HepG2 (cell line): ENCODE results near the gene BCAS3.

Source experiments
- CEBPB ChIP-seq: IDR thresholded peaks from 2 replicates; pipeline ENCODE4 v1.6.1; 2011; ENCODE audit warnings: low read depth, low read length, improper control_type of control experiment, borderline replicate concordance
- EP300 ChIP-seq, 3 experiments: sonication (generic) in 1 of 3; formaldehyde crosslinking in 1 of 3; IDR thresholded peaks; 2 replicates each; pipeline versions ENCODE4 v1.5.1 to v1.6.1; 2011 to 2020; ENCODE audit warnings: low read depth in 2 of 3, low read length in 2 of 3, borderline replicate concordance in 1 of 3, improper control_type of control experiment in 1 of 3, mild to moderate bottlenecking in 1 of 3, missing genetic modification reagents in 1 of 3, moderate library complexity in 1 of 3
- MYNN ChIP-seq: sonication (generic); formaldehyde crosslinking; IDR thresholded peaks from 2 replicates; pipeline ENCODE4 v1.4.0; 2020; ENCODE audit warnings: mild to moderate bottlenecking, low read depth, missing genetic modification reagents
- NFATC3 ChIP-seq: sonication (generic); formaldehyde crosslinking; IDR thresholded peaks from 2 replicates; pipeline ENCODE4 v1.5.1; 2020; ENCODE audit warnings: mild to moderate bottlenecking, missing genetic modification reagents
- POLR2A ChIP-seq, 2 experiments: IDR thresholded peaks; 2 replicates each; pipeline ENCODE4 v1.6.1; 2011; ENCODE audit warnings: low read depth in 2 of 2, low read length in 2 of 2, mild to moderate bottlenecking in 1 of 2, moderate library complexity in 1 of 2; ENCODE audit not compliant: insufficient read depth in 1 of 2
- SMAD1 ChIP-seq: sonication (generic); formaldehyde crosslinking; IDR thresholded peaks from 2 replicates; pipeline ENCODE4 v1.4.0; 2020; ENCODE audit warnings: missing genetic modification reagents, low read depth, mild to moderate bottlenecking, borderline replicate concordance
- ZMYM4 ChIP-seq: sonication (generic); formaldehyde crosslinking; IDR thresholded peaks from 2 replicates; pipeline ENCODE4 v1.8.1; 2023; ENCODE audit warnings: mild to moderate bottlenecking, missing genetic modification reagents
- TF ChIP-seq, protein P1 (sequence below): sonication (generic); formaldehyde crosslinking; IDR thresholded peaks from 2 replicates; pipeline ENCODE4 v1.4.0; 2020; ENCODE audit warnings: missing genetic modification reagents
- TF ChIP-seq, protein P2 (sequence below): sonication (generic); formaldehyde crosslinking; IDR thresholded peaks from 2 replicates; pipeline ENCODE4 v1.5.0; 2020; ENCODE audit warnings: mild to moderate bottlenecking, missing genetic modification reagents, moderate library complexity
- TF ChIP-seq, protein P3 (sequence below), 2 experiments: fragments of 450-650 bp in 1 of 2; sonication (generic) in 1 of 2; formaldehyde crosslinking in 1 of 2; IDR thresholded peaks; 2 replicates each; pipeline versions ENCODE4 v1.6.1 to v1.8.0; 2016 to 2022; ENCODE audit warnings: antibody characterized with exemption in 1 of 2, mild to moderate bottlenecking in 1 of 2, missing genetic modification reagents in 1 of 2

DNA sequence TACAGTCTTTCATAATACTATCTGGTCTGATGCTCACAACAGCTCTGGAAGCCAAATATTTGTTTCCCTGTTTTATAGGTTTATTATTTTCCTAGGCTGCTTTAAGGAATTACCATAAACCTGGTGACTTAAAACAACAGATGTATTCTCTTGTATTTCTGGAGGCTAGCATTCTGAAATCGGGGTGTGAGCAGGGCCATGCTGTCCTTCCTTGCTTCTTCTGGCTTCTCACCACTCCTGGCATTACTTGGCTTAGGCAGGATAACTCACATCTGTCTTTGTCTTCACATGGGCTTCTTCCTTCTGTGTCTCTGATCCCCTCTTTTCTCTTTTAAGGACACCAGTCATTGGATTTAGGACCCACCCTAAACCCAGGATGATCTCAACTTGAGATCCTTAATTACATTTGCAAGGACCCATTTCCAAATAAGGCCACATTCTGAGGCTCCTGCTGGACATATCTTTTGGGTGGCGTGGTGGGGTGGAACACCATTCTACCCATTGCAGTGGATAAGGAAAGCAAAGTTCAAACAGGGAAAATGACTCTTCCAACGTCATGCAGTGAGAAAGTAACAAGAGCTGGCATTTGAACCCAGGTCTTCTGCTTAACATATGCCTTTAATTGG is 682.8 kb downstream of the BCAS3 start:
- TF ChIP-seq SMAD1 (CRISPR knock-in tag) (no peak), POLR2A (IDR thresholded peaks at IDR 0.05; ENCODE audit: insufficient read depth in 1 of 2, low read depth in 2 of 2, low read length in 2 of 2) (no peak), CEBPB (no peak), EP300 (IDR thresholded peaks at IDR 0.05; ENCODE audit: low read depth in 2 of 2, low read length in 2 of 2) (no peak), EP300 (CRISPR knock-in tag; IDR thresholded peaks at IDR 0.05; ENCODE audit: borderline replicate concordance) (no peak), MYNN (CRISPR knock-in tag) (no peak), NFATC3 (CRISPR knock-in tag) (no peak), ZMYM4 (CRISPR knock-in tag) (no peak)
- TF ChIP-seq, protein P1, sequence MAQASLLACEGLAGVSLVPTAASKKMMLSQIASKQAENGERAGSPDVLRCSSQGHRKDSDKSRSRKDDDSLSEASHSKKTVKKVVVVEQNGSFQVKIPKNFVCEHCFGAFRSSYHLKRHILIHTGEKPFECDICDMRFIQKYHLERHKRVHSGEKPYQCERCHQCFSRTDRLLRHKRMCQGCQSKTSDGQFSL (CRISPR knock-in tag) = no peak
- TF ChIP-seq, protein P2, sequence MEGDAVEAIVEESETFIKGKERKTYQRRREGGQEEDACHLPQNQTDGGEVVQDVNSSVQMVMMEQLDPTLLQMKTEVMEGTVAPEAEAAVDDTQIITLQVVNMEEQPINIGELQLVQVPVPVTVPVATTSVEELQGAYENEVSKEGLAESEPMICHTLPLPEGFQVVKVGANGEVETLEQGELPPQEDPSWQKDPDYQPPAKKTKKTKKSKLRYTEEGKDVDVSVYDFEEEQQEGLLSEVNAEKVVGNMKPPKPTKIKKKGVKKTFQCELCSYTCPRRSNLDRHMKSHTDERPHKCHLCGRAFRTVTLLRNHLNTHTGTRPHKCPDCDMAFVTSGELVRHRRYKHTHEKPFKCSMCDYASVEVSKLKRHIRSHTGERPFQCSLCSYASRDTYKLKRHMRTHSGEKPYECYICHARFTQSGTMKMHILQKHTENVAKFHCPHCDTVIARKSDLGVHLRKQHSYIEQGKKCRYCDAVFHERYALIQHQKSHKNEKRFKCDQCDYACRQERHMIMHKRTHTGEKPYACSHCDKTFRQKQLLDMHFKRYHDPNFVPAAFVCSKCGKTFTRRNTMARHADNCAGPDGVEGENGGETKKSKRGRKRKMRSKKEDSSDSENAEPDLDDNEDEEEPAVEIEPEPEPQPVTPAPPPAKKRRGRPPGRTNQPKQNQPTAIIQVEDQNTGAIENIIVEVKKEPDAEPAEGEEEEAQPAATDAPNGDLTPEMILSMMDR = no peak
- TF ChIP-seq, protein P3, sequence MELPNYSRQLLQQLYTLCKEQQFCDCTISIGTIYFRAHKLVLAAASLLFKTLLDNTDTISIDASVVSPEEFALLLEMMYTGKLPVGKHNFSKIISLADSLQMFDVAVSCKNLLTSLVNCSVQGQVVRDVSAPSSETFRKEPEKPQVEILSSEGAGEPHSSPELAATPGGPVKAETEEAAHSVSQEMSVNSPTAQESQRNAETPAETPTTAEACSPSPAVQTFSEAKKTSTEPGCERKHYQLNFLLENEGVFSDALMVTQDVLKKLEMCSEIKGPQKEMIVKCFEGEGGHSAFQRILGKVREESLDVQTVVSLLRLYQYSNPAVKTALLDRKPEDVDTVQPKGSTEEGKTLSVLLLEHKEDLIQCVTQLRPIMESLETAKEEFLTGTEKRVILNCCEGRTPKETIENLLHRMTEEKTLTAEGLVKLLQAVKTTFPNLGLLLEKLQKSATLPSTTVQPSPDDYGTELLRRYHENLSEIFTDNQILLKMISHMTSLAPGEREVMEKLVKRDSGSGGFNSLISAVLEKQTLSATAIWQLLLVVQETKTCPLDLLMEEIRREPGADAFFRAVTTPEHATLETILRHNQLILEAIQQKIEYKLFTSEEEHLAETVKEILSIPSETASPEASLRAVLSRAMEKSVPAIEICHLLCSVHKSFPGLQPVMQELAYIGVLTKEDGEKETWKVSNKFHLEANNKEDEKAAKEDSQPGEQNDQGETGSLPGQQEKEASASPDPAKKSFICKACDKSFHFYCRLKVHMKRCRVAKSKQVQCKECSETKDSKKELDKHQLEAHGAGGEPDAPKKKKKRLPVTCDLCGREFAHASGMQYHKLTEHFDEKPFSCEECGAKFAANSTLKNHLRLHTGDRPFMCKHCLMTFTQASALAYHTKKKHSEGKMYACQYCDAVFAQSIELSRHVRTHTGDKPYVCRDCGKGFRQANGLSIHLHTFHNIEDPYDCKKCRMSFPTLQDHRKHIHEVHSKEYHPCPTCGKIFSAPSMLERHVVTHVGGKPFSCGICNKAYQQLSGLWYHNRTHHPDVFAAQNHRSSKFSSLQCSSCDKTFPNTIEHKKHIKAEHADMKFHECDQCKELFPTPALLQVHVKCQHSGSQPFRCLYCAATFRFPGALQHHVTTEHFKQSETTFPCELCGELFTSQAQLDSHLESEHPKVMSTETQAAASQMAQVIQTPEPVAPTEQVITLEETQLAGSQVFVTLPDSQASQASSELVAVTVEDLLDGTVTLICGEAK (IDR thresholded peaks at IDR 0.05) = no peak
- TF ChIP-seq, protein P3 (CRISPR knock-in tag; IDR thresholded peaks at IDR 0.05) = no peak
